HG03565 (cell line): Measurements from ENCODE around the gene DIP2C.
"Not testable (repeated sequence)": the region's sequence is repeated elsewhere in the genome, so short reads cannot be mapped to it uniquely, and the experiment has no call there.

Experiments used
- ATAC-seq: cut with Tn5 transposase; IDR thresholded peaks from one replicate; pipeline ENCODE4 v1.9.1; 2021; ENCODE audit warnings: mild to moderate bottlenecking, moderate library complexity; ENCODE audit not compliant: unreplicated experiment

The DIP2C gene

GRCh38 chr10:436911-437665 lies 252.4 kb downstream of the DIP2C start:
- ATAC-seq = no peak

GRCh38 chr10:436013-436697 lies 253.3 kb downstream of the DIP2C start:
- no peak for ATAC-seq

GRCh38 chr10:435397-435796 lies 254.1 kb downstream of the DIP2C start:
- ATAC-seq = no peak

GRCh38 chr10:429696-430095 lies 259.8 kb downstream of the DIP2C start:
- ATAC-seq = no peak

GRCh38 chr10:427761-428519 lies 261.5 kb downstream of the DIP2C start:
- ATAC-seq = no peak

- not testable (repeated sequence) for ATAC-seq
Measured at GRCh38 chr10:425365-425764, 264.1 kb downstream of the DIP2C start.

GRCh38 chr10:424724-425123 lies 264.7 kb downstream of the DIP2C start:
- not testable (repeated sequence) for ATAC-seq

GRCh38 chr10:423178-423577 lies 266.3 kb downstream of the DIP2C start:
- ATAC-seq = no peak

- no peak for ATAC-seq
Measured at GRCh38 chr10:422675-423074, 266.8 kb downstream of the DIP2C start.

GRCh38 chr10:422241-422640 lies 267.2 kb downstream of the DIP2C start:
- no peak for ATAC-seq

- ATAC-seq = no peak
Measured at GRCh38 chr10:421170-421569, 268.3 kb downstream of the DIP2C start.

- ATAC-seq = no peak
Measured at GRCh38 chr10:420154-421121, 269.0 kb downstream of the DIP2C start.

GRCh38 chr10:418894-419293 lies 270.6 kb downstream of the DIP2C start:
- no peak for ATAC-seq

- ATAC-seq = no peak
Measured at GRCh38 chr10:418226-418625, 271.2 kb downstream of the DIP2C start.

- ATAC-seq = no peak
Measured at GRCh38 chr10:416091-416515, 273.4 kb downstream of the DIP2C start.

- ATAC-seq = no peak
Measured at GRCh38 chr10:413662-414071, 275.8 kb downstream of the DIP2C start.

- peak; percentile 60 for ATAC-seq
Measured at GRCh38 chr10:412109-412508, 277.4 kb downstream of the DIP2C start.

- no peak for ATAC-seq
Measured at GRCh38 chr10:411603-412002, 277.9 kb downstream of the DIP2C start.

GRCh38 chr10:409408-410040 lies 279.9 kb downstream of the DIP2C start:
- no peak for ATAC-seq

GRCh38 chr10:408236-408635 lies 281.2 kb downstream of the DIP2C start:
- no peak for ATAC-seq
